H1 (cell line): ENCODE results near the gene DVL2. TPM values are rescaled to one million over a fixed set of nuclear protein-coding genes. Genes with fewer than 3 reads are reported as not detected.

Experiments
- CTCF ChIA-PET: fragments of 300-600 bp; sonication (Branson Sonifier 250); formaldehyde crosslinking; loops from one replicate; lab custom pipeline; 2021; ENCODE audit not compliant: partially characterized antibody; lab: Charles Lee
- POLR2A ChIA-PET: fragments of 300-600 bp; sonication (Branson Sonifier 250); formaldehyde crosslinking; loops from one replicate; lab custom pipeline; 2021; ENCODE audit warnings: inconsistent platforms; ENCODE audit not compliant: partially characterized antibody; lab: Charles Lee
- DNase-seq, 2 experiments: peaks; one replicate each; pipeline versions ENCODE4 v3.0.0 to v3.0.0-alpha.2; 2010 to 2022; ENCODE audit warnings: low spot score in 2 of 2, low read depth in 1 of 2, mixed read lengths in 1 of 2
- FAIRE-seq: peaks from 2 replicates; lab custom pipeline; 2011; peaks lifted over from hg19 to GRCh38; lab: Jason Lieb, UNC
- H2AFZ ChIP-seq: 2 replicates; pipeline ENCODE4 v1.8.1; 2012; ENCODE audit warnings: low read length, inconsistent platforms
- H2AK5ac ChIP-seq: 2 replicates; pipeline ENCODE4 v1.6.1; 2013; ENCODE audit warnings: low read depth, low read length
- H2BK120ac ChIP-seq: replicated peaks from 2 replicates; pipeline ENCODE3; 2013; ENCODE audit warnings: low read depth, low read length, inconsistent platforms
- H2BK12ac ChIP-seq: 2 replicates; pipeline ENCODE4 v1.6.1; 2013; ENCODE audit warnings: low read depth, low read length
- H2BK15ac ChIP-seq: 2 replicates; pipeline ENCODE4 v1.6.1; 2013; ENCODE audit warnings: low read length
- H2BK20ac ChIP-seq: 2 replicates; pipeline ENCODE4 v1.6.1; 2013; ENCODE audit warnings: low read length
- H2BK5ac ChIP-seq: 2 replicates; pipeline ENCODE4 v1.6.1; 2013; ENCODE audit warnings: low read depth, low read length
- H3K14ac ChIP-seq: 2 replicates; pipeline ENCODE4 v1.6.1; 2013; ENCODE audit warnings: inconsistent platforms; ENCODE audit not compliant: insufficient read length
- H3K18ac ChIP-seq: 2 replicates; pipeline ENCODE4 v1.6.1; 2013; ENCODE audit warnings: low read length; ENCODE audit errors: extremely low read depth
- H3K23ac ChIP-seq: 2 replicates; pipeline ENCODE4 v1.6.1; 2013; ENCODE audit warnings: inconsistent platforms; ENCODE audit not compliant: insufficient read length
- H3K23me2 ChIP-seq: 2 replicates; pipeline ENCODE4 v1.6.1; 2013; ENCODE audit warnings: low read depth, low read length
- H3K27ac ChIP-seq: 2 replicates; pipeline ENCODE4 v1.6.1; 2011; ENCODE audit warnings: low read depth, low read length, inconsistent platforms
- H3K27me3 ChIP-seq, 4 experiments: replicated peaks in 1 of 4; 1 replicate in 1 of 4; 2 replicates in 3 of 4; pipeline versions ENCODE4 v1.6.1 to v1.8.1; 2011 to 2013; ENCODE audit warnings: low read length in 3 of 4, mild to moderate bottlenecking in 3 of 4, inconsistent platforms in 2 of 4, mixed read lengths in 2 of 4, moderate library complexity in 1 of 4; ENCODE audit not compliant: control insufficient read depth in 3 of 4, insufficient read depth in 3 of 4; ENCODE audit errors: extremely low read depth in 1 of 4
- H3K36me3 ChIP-seq, 4 experiments: 2 replicates each; pipeline versions ENCODE4 v1.6.1 to v1.8.1; 2011 to 2013; ENCODE audit warnings: mild to moderate bottlenecking in 4 of 4, low read length in 3 of 4, moderate library complexity in 2 of 4, control low read depth in 1 of 4, inconsistent platforms in 1 of 4; ENCODE audit not compliant: insufficient read depth in 4 of 4, control insufficient read depth in 2 of 4
- H3K4ac ChIP-seq: replicated peaks from 2 replicates; pipeline ENCODE3; 2013; ENCODE audit warnings: low read length, low read depth, mixed read lengths, inconsistent platforms; ENCODE audit not compliant: insufficient read length
- H3K4me1 ChIP-seq, 4 experiments: replicated peaks in 1 of 4; 1 replicate in 1 of 4; 2 replicates in 3 of 4; pipeline versions ENCODE4 v1.6.1 to v1.8.1; 2011 to 2013; ENCODE audit warnings: low read length in 3 of 4, inconsistent platforms in 2 of 4, mixed read lengths in 1 of 4; ENCODE audit not compliant: insufficient read depth in 4 of 4, control insufficient read depth in 3 of 4
- H3K4me2 ChIP-seq, 2 experiments: 2 replicates each; pipeline versions ENCODE4 v1.6.1 to v1.8.1; 2011 to 2013; ENCODE audit warnings: low read depth in 2 of 2, low read length in 2 of 2, control low read depth in 1 of 2, inconsistent platforms in 1 of 2, mild to moderate bottlenecking in 1 of 2; ENCODE audit not compliant: insufficient read depth in 1 of 2
- H3K4me3 ChIP-seq, 4 experiments: fragments of 200-600, 300-600 bp in 1 of 4; sonication (generic), shearing (Covaris generic), sonication (Bioruptor Twin) in 1 of 4; 2 replicates each; pipeline versions ENCODE4 v1.5.1 to v1.8.1; 2011 to 2016; ENCODE audit warnings: low read length in 4 of 4, low read depth in 3 of 4, control low read depth in 2 of 4, inconsistent platforms in 2 of 4, mild to moderate bottlenecking in 2 of 4, mixed read lengths in 1 of 4, moderate library complexity in 1 of 4; ENCODE audit not compliant: insufficient read depth in 2 of 4; ENCODE audit errors: extremely low read depth in 1 of 4
- H3K56ac ChIP-seq: replicated peaks from 2 replicates; pipeline ENCODE3; 2013; ENCODE audit warnings: low read depth, mild to moderate bottlenecking, mixed read lengths, low read length, inconsistent platforms; ENCODE audit not compliant: insufficient read length
- H3K79me1 ChIP-seq: 2 replicates; pipeline ENCODE4 v1.6.1; 2013; ENCODE audit warnings: low read depth, low read length, control low read depth
- H3K79me2 ChIP-seq, 2 experiments: 2 replicates each; pipeline versions ENCODE4 v1.6.1 to v1.8.1; 2012 to 2013; ENCODE audit warnings: low read length in 2 of 2, mild to moderate bottlenecking in 2 of 2, inconsistent platforms in 1 of 2; ENCODE audit not compliant: insufficient read depth in 2 of 2, control insufficient read depth in 1 of 2
- H3K9ac ChIP-seq, 4 experiments: replicated peaks in 1 of 4; 1 replicate in 1 of 4; 2 replicates in 3 of 4; pipeline versions ENCODE4 v1.6.1 to v1.8.1; 2011 to 2013; ENCODE audit warnings: low read depth in 3 of 4, low read length in 3 of 4, control low read depth in 2 of 4, mild to moderate bottlenecking in 2 of 4, moderate library complexity in 2 of 4, inconsistent platforms in 1 of 4; ENCODE audit errors: extremely low read depth in 1 of 4
- H3K9me3 ChIP-seq, 2 experiments: 2 replicates each; pipeline versions ENCODE4 v1.6.1 to v1.8.1; 2012 to 2013; ENCODE audit warnings: mild to moderate bottlenecking in 2 of 2, moderate library complexity in 2 of 2, control low read depth in 1 of 2, inconsistent platforms in 1 of 2, low read depth in 1 of 2, low read length in 1 of 2, mixed read lengths in 1 of 2; ENCODE audit not compliant: insufficient read depth in 2 of 2
- H4K20me1 ChIP-seq, 2 experiments: replicated peaks in 1 of 2; 2 replicates each; pipeline versions ENCODE3 to v1.8.1; 2011 to 2013; ENCODE audit warnings: inconsistent platforms in 2 of 2, low read length in 2 of 2, mild to moderate bottlenecking in 1 of 2; ENCODE audit not compliant: insufficient read depth in 2 of 2, control insufficient read depth in 1 of 2
- H4K5ac ChIP-seq: 2 replicates; pipeline ENCODE4 v1.6.1; 2013; ENCODE audit warnings: low read length, low read depth, mixed read lengths, inconsistent platforms; ENCODE audit not compliant: insufficient read length
- H4K8ac ChIP-seq: 2 replicates; pipeline ENCODE4 v1.8.0; 2013; ENCODE audit warnings: mild to moderate bottlenecking, moderate library complexity, low read length, inconsistent platforms; ENCODE audit not compliant: insufficient read depth; ENCODE audit errors: extremely low read depth
- H4K91ac ChIP-seq: replicated peaks from 2 replicates; pipeline ENCODE3; 2013; ENCODE audit warnings: low read length, mixed read lengths, inconsistent platforms; ENCODE audit not compliant: insufficient read length
- SAP30 ChIP-seq: fragments of 300-600 bp; sonication (generic); IDR thresholded peaks from 2 replicates; pipeline ENCODE4 v1.7.1; 2012; ENCODE audit warnings: low read length, moderate library complexity, mild to moderate bottlenecking, inconsistent platforms; ENCODE audit not compliant: insufficient read depth, insufficient replicate concordance
- whole genome bisulfite sequencing, 2 experiments: shearing (Covaris generic) in 1 of 2; methylation state at CpG; one replicate each; pipeline versions ENCODE4 v1.1.6 to v1.1.7; 2013 to 2015; ENCODE audit warnings: low lambda C conversion rate in 2 of 2, mixed read lengths in 2 of 2, inconsistent platforms in 1 of 2, low coverage in 1 of 2, missing lambda C conversion rate in 1 of 2; ENCODE audit not compliant: insufficient replicate concordance in 2 of 2, insufficient coverage in 1 of 2, insufficient read length in 1 of 2; ENCODE audit errors: extremely low coverage in 1 of 2, missing lambda C conversion rate in 1 of 2; 5-methylcytosine and 5-hydroxymethylcytosine counted together
- polyA plus RNA-seq, 7 experiments: library from polyadenylated mRNA; depleted of rRNA in 3 of 7; stranded (reverse) in 5 of 7; unstranded in 2 of 7; fragments of >200 nt in 5 of 7; fragments of 200-250 nt in 2 of 7; gene quantifications; 1 replicate in 5 of 7; 2 replicates in 1 of 7; 4 replicates in 1 of 7; pipeline versions ENCODE4 v1.2.1 to v1.2.3, GENCODE V29; 2011 to 2013; ENCODE audit warnings: missing spikeins in 2 of 7, mixed read lengths in 2 of 7
- total RNA-seq: library from RNA; stranded (reverse); fragmentation: NEBNext Ultra II Directional; extraction: Animal tissue kit (Norgen Biotek cat#: 25700); gene quantifications from 2 replicates; pipeline ENCODE4 v1.2.1, GENCODE V29; 2021

DVL2 gene
- total and polyA plus RNA-seq, 2 of the 8 experiments (the other 6 are each of a cell fraction or from before 2014, with no cell fraction given) = 19.0 to 59.6 TPM

- Histone ChIP-seq H3K9ac (peak overlapping the region in 3 of 4 experiments; percentile 51 to 73 (median 69); a peak in 6 of 7 replicates), H2BK120ac (no peak overlapping the region), H3K14ac (no peak overlapping the region), H3K36me3 (peaks cover 0 to 16% (median 8%) of the 10 kb centered on the region in 4 experiments; a peak in 5 of 8 replicates), H2BK20ac (0 out of 2 replicates have a peak overlapping the region, but pooled peaks have one; percentile 23), H2BK12ac (peak overlapping the region; percentile 97; the same call in 1 of the 2 replicates), H3K4me1 (peaks cover 5 to 15% (median 7%) of the 10 kb centered on the region in 4 experiments; a peak in 6 of 7 replicates), H4K5ac (no peak overlapping the region), H3K9me3 (no peaks in the 10 kb centered on the region), H3K79me2 (peaks cover 0 to 30% of the 10 kb centered on the region in 2 experiments; a peak in 2 of 4 replicates), H3K23ac (no peak overlapping the region), H2BK5ac (peak overlapping the region; percentile 95), H4K20me1 (peaks cover 6 to 11% of the 10 kb centered on the region in 2 experiments), H2AFZ (no peak overlapping the region), H3K4me2 (peak overlapping the region; percentile 91 to 97), H3K56ac (no peak overlapping the region), H2AK5ac (no peak overlapping the region; the same call in 1 of the 2 replicates), H3K79me1 (peaks cover 9% of the 10 kb centered on the region), H4K91ac (no peak overlapping the region), H3K4ac (no peak overlapping the region), H2BK15ac (no peak overlapping the region), H3K27ac (no peak overlapping the region), H3K27me3 (no peaks in the 10 kb centered on the region), H3K18ac (peak overlapping the region; percentile 94; the same call in 1 of the 2 replicates), H3K23me2 (peaks cover 13% of the 10 kb centered on the region), H4K8ac (peak overlapping the region; percentile 92; the same call in 1 of the 2 replicates), H3K4me3 (peak overlapping the region; percentile 93 to 98 (median 96); a peak in 6 of 8 replicates)
- 37% methylated on average over 2 of the region's 4 CpGs; no CpG with 5 or more reads in 1 of the 2 experiments for WGBS, 2 experiments
- POLR2A ChIA-PET = interaction anchor here (0.6 to 13.7 kb wide), 17 partner anchors 11 to 294 kb away, joined by 3 to 159 read pairs (median 4); partner anchors contain the start of genes ACADVL, CTDNEP1, DLG4 and ELP5
- DNase-seq = no peak
- CTCF ChIA-PET = interaction anchor here (0.6 to 1.6 kb wide), 4 partner anchors 17 to 245 kb away, joined by 3 to 6 read pairs (median 4); partner anchors contain the start of gene SLC2A4
- no peak for FAIRE-seq
- TF ChIP-seq SAP30 = no peak
Observed at GRCh38 chr17:7263801-7264078, 29.4 kb upstream of the DVL2 start.
